ENCODE measurements around the gene ALPK3. TPM values are rescaled to one million over a fixed set of nuclear protein-coding genes. Genes with fewer than 3 reads are reported as not detected.

ALPK3 gene
- total and polyA plus RNA-seq, 2 experiments from 2014 or later = 3.7 to 29.7 TPM

DNA sequence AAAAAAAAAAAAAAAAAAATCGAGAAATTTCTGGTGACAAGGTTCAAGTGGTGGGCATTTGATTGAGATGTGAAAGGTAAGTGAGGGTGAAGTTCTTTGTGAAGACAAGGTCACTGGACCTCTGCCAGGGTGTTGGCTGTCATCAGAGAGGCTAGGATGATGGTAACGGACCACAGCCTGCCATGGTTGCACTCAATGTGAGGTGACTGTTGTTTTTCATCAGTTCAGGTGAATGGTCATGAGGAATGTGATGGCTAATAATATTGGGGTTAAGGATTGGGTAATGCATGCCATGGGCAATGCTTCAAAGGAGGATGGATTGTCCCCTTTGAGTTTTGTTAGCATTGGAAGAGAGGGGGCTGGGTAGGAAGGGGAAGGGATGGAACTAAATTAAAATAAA, 4.3 kb upstream of the ALPK3 start (continued):
- TF ChIP-seq ETS1 (IDR thresholded peaks at IDR 0.05) = no peak

DNA sequence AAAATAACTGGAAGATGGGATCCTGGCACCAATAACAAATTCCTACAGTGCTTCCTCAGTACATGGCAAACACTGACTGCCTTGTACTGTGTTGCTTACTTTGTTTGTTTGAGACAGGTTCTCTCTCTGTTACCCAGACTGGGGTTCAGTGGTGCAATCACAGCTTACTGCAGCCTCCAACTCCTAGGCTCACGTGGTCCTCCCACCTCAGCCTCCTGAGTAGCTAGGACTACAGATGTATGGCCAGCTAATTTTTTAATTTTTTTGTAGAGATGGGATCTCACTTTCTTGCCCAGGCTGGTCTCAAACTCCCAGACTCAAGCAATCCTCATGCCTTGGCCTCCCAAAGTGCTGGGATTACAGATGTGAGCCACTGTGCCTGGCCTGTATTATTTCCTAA, 3.7 kb upstream of the ALPK3 start:
- Histone ChIP-seq H3K4me1 (ENCODE audit: insufficient read depth) (peaks cover 7% of the 10 kb centered on the region), H3K36me3 (ENCODE audit: insufficient read depth) (no peaks in the 10 kb centered on the region), H4K20me1 (replicated peaks; ENCODE audit: insufficient read depth) (no peaks in the 10 kb centered on the region), H2AFZ (no peak overlapping the region), H3K79me2 (replicated peaks; ENCODE audit: insufficient read depth) (no peaks in the 10 kb centered on the region), H3K9me2 (ENCODE audit: insufficient read depth) (0 out of 2 replicates have a peak, but pooled peaks cover 3% of the 10 kb centered on the region), H3K4me2 (no peak overlapping the region), H3K27me3 (ENCODE audit: insufficient read depth) (peaks cover 5% of the 10 kb centered on the region; the same call in 1 of the 2 replicates), H3K27ac (ENCODE audit: low read depth) (no peak overlapping the region), H3F3A (replicated peaks; ENCODE audit: low read depth) (0 out of 2 replicates have a peak, but pooled peaks cover 5% of the 10 kb centered on the region), H3K4me3 (no peak overlapping the region)
- DNase-seq (ENCODE audit: low spot score) = no peak
- no peak for ATAC-seq
- Mint-ChIP-seq H3K27ac (no peak overlapping the region), H3K9me3 (no peaks in the 10 kb centered on the region), H3K27me3 (ENCODE audit: insufficient read depth, low read depth, poor library complexity) (peaks cover 10% of the 10 kb centered on the region), H3K36me3 (ENCODE audit: low read depth) (no peaks in the 10 kb centered on the region; the same call in 2 of the 3 replicates), H3K4me3 (no peak overlapping the region), H3K4me1 (peaks cover 10% of the 10 kb centered on the region)
- TF ChIP-seq, protein P1, sequence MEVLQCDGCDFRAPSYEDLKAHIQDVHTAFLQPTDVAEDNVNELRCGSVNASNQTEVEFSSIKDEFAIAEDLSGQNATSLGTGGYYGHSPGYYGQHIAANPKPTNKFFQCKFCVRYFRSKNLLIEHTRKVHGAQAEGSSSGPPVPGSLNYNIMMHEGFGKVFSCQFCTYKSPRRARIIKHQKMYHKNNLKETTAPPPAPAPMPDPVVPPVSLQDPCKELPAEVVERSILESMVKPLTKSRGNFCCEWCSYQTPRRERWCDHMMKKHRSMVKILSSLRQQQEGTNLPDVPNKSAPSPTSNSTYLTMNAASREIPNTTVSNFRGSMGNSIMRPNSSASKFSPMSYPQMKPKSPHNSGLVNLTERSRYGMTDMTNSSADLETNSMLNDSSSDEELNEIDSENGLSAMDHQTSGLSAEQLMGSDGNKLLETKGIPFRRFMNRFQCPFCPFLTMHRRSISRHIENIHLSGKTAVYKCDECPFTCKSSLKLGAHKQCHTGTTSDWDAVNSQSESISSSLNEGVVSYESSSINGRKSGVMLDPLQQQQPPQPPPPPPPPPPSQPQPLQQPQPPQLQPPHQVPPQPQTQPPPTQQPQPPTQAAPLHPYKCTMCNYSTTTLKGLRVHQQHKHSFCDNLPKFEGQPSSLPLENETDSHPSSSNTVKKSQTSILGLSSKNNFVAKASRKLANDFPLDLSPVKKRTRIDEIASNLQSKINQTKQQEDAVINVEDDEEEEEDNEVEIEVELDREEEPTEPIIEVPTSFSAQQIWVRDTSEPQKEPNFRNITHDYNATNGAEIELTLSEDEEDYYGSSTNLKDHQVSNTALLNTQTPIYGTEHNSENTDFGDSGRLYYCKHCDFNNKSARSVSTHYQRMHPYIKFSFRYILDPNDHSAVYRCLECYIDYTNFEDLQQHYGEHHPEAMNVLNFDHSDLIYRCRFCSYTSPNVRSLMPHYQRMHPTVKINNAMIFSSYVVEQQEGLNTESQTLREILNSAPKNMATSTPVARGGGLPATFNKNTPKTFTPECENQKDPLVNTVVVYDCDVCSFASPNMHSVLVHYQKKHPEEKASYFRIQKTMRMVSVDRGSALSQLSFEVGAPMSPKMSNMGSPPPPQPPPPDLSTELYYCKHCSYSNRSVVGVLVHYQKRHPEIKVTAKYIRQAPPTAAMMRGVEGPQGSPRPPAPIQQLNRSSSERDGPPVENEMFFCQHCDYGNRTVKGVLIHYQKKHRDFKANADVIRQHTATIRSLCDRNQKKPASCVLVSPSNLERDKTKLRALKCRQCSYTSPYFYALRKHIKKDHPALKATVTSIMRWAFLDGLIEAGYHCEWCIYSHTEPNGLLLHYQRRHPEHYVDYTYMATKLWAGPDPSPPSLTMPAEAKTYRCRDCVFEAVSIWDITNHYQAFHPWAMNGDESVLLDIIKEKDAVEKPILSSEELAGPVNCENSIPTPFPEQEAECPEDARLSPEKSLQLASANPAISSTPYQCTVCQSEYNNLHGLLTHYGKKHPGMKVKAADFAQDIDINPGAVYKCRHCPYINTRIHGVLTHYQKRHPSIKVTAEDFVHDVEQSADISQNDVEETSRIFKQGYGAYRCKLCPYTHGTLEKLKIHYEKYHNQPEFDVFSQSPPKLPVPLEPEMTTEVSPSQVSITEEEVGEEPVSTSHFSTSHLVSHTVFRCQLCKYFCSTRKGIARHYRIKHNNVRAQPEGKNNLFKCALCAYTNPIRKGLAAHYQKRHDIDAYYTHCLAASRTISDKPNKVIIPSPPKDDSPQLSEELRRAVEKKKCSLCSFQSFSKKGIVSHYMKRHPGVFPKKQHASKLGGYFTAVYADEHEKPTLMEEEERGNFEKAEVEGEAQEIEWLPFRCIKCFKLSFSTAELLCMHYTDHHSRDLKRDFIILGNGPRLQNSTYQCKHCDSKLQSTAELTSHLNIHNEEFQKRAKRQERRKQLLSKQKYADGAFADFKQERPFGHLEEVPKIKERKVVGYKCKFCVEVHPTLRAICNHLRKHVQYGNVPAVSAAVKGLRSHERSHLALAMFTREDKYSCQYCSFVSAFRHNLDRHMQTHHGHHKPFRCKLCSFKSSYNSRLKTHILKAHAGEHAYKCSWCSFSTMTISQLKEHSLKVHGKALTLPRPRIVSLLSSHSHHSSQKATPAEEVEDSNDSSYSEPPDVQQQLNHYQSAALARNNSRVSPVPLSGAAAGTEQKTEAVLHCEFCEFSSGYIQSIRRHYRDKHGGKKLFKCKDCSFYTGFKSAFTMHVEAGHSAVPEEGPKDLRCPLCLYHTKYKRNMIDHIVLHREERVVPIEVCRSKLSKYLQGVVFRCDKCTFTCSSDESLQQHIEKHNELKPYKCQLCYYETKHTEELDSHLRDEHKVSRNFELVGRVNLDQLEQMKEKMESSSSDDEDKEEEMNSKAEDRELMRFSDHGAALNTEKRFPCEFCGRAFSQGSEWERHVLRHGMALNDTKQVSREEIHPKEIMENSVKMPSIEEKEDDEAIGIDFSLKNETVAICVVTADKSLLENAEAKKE (CRISPR knock-in tag; IDR thresholded peaks at IDR 0.05) = no peak
- TF ChIP-seq ZNF331 (CRISPR knock-in tag; IDR thresholded peaks at IDR 0.05; ENCODE audit: low read depth) = no peak
- no peak for TF ChIP-seq CTCF (conservative IDR thresholded peaks at IDR 0.05; ENCODE audit: low read depth in 2 of 2)
- no peak for TF ChIP-seq JUNB (IDR thresholded peaks at IDR 0.05; ENCODE audit: unreplicated experiment)
- no peak for TF ChIP-seq NANOG (IDR thresholded peaks at IDR 0.05; ENCODE audit: borderline replicate concordance)

Measured in GM23338 (cell line).